OCI-LY3 (cell line): ENCODE measurements around the gene NUDT19.

Experiments
- H2AFZ ChIP-seq: fragments of 200-600, 300-600 bp; shearing (Covaris generic); 2 replicates; pipeline ENCODE4 v1.6.0; 2014; ENCODE audit warnings: antibody characterized with exemption, low read depth, low read length
- H3K27ac ChIP-seq: fragments of 200-600, 300-600 bp; sonication (generic); 2 replicates; pipeline ENCODE4 v1.5.1; 2014; ENCODE audit warnings: mild to moderate bottlenecking, low read length, moderate library complexity, mixed read lengths
- H3K27me3 ChIP-seq: fragments of 200-600, 300-600 bp; sonication (generic); 2 replicates; pipeline ENCODE4 v1.6.1; 2014; ENCODE audit warnings: low read depth, low read length, mixed read lengths
- H3K36me3 ChIP-seq: fragments of 200-600, 300-600 bp; sonication (generic); replicated peaks from 2 replicates; pipeline ENCODE3; 2014; ENCODE audit warnings: low read depth, low read length, mixed read lengths
- H3K4me1 ChIP-seq: fragments of 300-600, 200-600 bp; sonication (generic); 2 replicates; pipeline ENCODE4 v1.6.1; 2014; ENCODE audit warnings: low read length, mixed read lengths
- H3K4me2 ChIP-seq: fragments of 200-600, 300-600 bp; sonication (generic); 2 replicates; pipeline ENCODE4 v1.6.1; 2014; ENCODE audit warnings: low read length, mixed read lengths
- H3K4me3 ChIP-seq: fragments of 300-600, 200-600 bp; sonication (generic); 2 replicates; pipeline ENCODE4 v1.5.1; 2014; ENCODE audit warnings: antibody characterized with exemption, mild to moderate bottlenecking, low read length, moderate library complexity
- H3K79me2 ChIP-seq: fragments of 300-600, 200-600 bp; shearing (Covaris generic); 2 replicates; pipeline ENCODE4 v1.6.1; 2014; ENCODE audit warnings: mild to moderate bottlenecking, low read length, mixed read lengths
- H3K9ac ChIP-seq: fragments of 300-600, 200-600 bp; shearing (Covaris generic); 2 replicates; pipeline ENCODE4 v1.6.0; 2014; ENCODE audit warnings: mild to moderate bottlenecking, low read length, moderate library complexity
- H3K9me3 ChIP-seq: fragments of 200-600, 300-600 bp; shearing (Covaris generic); 2 replicates; pipeline ENCODE4 v1.6.1; 2014; ENCODE audit warnings: low read length, mixed read lengths; ENCODE audit not compliant: insufficient read depth
- H4K20me1 ChIP-seq: fragments of 200-600, 300-600 bp; sonication (generic); 2 replicates; pipeline ENCODE4 v1.6.1; 2016; ENCODE audit warnings: low read length, mixed read lengths; ENCODE audit not compliant: insufficient read depth
- CTCF ChIP-seq: fragments of 200-600, 300-600 bp; sonication (generic); IDR thresholded peaks from 2 replicates; pipeline ENCODE4 v1.5.1; 2014; ENCODE audit warnings: antibody characterized with exemption, low read length, low read depth
- EZH2phosphoT487 ChIP-seq: fragments of 200-600 bp; shearing (Covaris generic); IDR thresholded peaks from 2 replicates; pipeline ENCODE4 v1.6.1; 2018; ENCODE audit warnings: antibody characterized with exemption, mixed run types, low read depth

The NUDT19 gene

GRCh38 chr19:32720216-32720935 is 28.8 kb downstream of the NUDT19 start:
- Histone ChIP-seq H3K4me2 (no peak overlapping the region), H3K27ac (no peak overlapping the region), H4K20me1 (no peaks in the 10 kb centered on the region), H3K36me3 (peaks cover 10% of the 10 kb centered on the region), H3K4me3 (no peak overlapping the region), H3K27me3 (no peaks in the 10 kb centered on the region), H3K9me3 (no peaks in the 10 kb centered on the region), H3K79me2 (no peaks in the 10 kb centered on the region), H2AFZ (no peak overlapping the region), H3K9ac (no peak overlapping the region), H3K4me1 (no peaks in the 10 kb centered on the region)
- TF ChIP-seq CTCF (no peak), EZH2phosphoT487 (no peak)

- Histone ChIP-seq H3K36me3 (peaks cover 10% of the 10 kb centered on the region), H3K27me3 (no peaks in the 10 kb centered on the region), H3K27ac (no peak overlapping the region), H4K20me1 (no peaks in the 10 kb centered on the region), H3K4me3 (no peak overlapping the region), H3K9ac (no peak overlapping the region), H3K9me3 (no peaks in the 10 kb centered on the region), H3K4me1 (no peaks in the 10 kb centered on the region), H2AFZ (no peak overlapping the region), H3K4me2 (no peak overlapping the region), H3K79me2 (no peaks in the 10 kb centered on the region)
- TF ChIP-seq EZH2phosphoT487 (no peak), CTCF (no peak)
Measured at GRCh38 chr19:32720936-32721250, 29.3 kb downstream of the NUDT19 start.

GRCh38 chr19:32735936-32736335 is 44.3 kb downstream of the NUDT19 start:
- TF ChIP-seq CTCF (no peak), EZH2phosphoT487 (no peak)
- H3K27me3 ChIP-seq = no peaks in the 10 kb centered on the region

GRCh38 chr19:32743021-32743420 is 51.4 kb downstream of the NUDT19 start:
- H3K4me1 ChIP-seq = no peaks in the 10 kb centered on the region
- H3K4me3 ChIP-seq = no peak overlapping the region
- no peaks in the 10 kb centered on the region for H3K9me3 ChIP-seq
- TF ChIP-seq EZH2phosphoT487 (no peak), CTCF (no peak)
- H2AFZ ChIP-seq = no peak overlapping the region
- no peak overlapping the region for H3K4me2 ChIP-seq
- H3K27ac ChIP-seq = no peak overlapping the region
- H3K36me3 ChIP-seq = no peaks in the 10 kb centered on the region
- H3K79me2 ChIP-seq = no peaks in the 10 kb centered on the region
- H3K27me3 ChIP-seq = 0 out of 2 replicates have a peak, but pooled peaks cover 5% of the 10 kb centered on the region
- no peaks in the 10 kb centered on the region for H4K20me1 ChIP-seq
- H3K9ac ChIP-seq = no peak overlapping the region

More at GRCh38 chr19:32735936-32736335, 44.3 kb downstream of the NUDT19 start:
- H3K9me3 ChIP-seq = no peaks in the 10 kb centered on the region
- no peaks in the 10 kb centered on the region for H4K20me1 ChIP-seq
- H3K9ac ChIP-seq = no peak overlapping the region
- no peak overlapping the region for H3K4me2 ChIP-seq
- H3K36me3 ChIP-seq = no peaks in the 10 kb centered on the region
- no peak overlapping the region for H2AFZ ChIP-seq
- H3K4me3 ChIP-seq = no peak overlapping the region
- H3K4me1 ChIP-seq = no peaks in the 10 kb centered on the region
- H3K79me2 ChIP-seq = no peaks in the 10 kb centered on the region
- no peak overlapping the region for H3K27ac ChIP-seq
